ENCODE measurements around the gene PROB1.

DNA sequence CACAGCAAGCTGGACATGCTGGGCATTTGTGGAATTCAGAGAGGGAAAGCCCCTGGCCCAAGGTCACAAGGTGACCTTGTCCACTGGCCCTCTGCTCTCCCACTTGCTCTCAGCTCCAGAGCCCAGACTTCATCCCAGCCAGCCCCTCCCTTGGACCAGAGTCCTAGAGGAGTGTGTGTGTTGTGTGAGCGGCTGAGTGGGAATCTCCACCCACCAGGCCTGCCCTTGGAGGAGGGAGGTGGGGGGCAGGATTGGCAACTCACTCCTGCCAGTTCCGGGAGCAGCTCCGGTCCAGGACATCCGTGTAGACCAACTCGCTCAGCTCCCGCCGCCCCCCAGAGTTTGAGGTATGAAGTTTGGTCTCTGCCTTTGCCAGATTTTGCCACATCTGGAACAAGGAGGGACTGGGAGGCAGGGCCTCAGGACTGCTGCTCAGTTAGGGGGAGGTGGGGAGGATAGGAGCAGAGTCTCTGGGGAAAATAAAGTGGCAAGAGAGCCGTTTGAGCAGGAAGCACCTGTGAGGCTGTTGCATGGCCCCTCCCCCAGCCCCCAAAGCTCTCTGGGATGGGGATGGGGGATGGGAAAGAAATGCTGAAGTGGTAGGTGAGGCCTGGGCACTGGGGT lies 6.6 kb downstream of the PROB1 start:
- TF ChIP-seq POLR2A (IDR thresholded peaks at IDR 0.05; ENCODE audit: low read length) (no peak), GATA1 (IDR thresholded peaks at IDR 0.05; ENCODE audit: low read depth, low read length) (no peak)
